Measurements from ENCODE around the gene IGFBP2.

DNA sequence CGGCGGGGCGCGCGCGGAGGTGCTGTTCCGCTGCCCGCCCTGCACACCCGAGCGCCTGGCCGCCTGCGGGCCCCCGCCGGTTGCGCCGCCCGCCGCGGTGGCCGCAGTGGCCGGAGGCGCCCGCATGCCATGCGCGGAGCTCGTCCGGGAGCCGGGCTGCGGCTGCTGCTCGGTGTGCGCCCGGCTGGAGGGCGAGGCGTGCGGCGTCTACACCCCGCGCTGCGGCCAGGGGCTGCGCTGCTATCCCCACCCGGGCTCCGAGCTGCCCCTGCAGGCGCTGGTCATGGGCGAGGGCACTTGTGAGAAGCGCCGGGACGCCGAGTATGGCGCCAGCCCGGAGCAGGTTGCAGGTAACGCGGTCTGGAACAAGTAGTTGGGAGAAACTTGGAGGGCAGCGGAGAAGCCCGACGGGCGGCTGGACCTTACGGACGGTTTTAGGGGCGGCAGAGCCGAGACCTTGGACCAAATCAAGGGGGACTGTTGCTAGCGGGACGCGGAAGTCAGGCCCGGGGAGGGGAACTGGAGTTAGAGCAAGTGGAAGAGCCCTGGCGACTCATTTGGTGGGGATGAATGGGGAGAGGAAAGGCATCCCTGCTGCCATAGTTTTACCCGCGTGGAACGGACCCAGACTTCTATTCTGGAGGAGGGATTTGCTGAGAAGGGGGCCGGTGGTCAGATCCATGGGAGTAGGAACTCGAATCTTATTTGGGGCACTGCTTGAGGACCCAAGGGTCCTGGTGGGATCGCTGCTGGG lies 573 bp downstream of the IGFBP2 start:
- no peak for TF ChIP-seq CTCF (IDR thresholded peaks at IDR 0.05)
- TF ChIP-seq POLR2A (IDR thresholded peaks at IDR 0.05) = no peak

All from esophagus squamous epithelium (tissue), 4 donors.